CD4-positive, alpha-beta T cell treated with Interleukin-6 for 4 hours (primary cell): Measurements from ENCODE around the gene ROBO4.

Source experiments
- DNase-seq: peaks from one replicate; pipeline ENCODE4 v3.0.0-alpha.2; 2020; ENCODE audit warnings: mixed read lengths

The ROBO4 gene

DNA sequence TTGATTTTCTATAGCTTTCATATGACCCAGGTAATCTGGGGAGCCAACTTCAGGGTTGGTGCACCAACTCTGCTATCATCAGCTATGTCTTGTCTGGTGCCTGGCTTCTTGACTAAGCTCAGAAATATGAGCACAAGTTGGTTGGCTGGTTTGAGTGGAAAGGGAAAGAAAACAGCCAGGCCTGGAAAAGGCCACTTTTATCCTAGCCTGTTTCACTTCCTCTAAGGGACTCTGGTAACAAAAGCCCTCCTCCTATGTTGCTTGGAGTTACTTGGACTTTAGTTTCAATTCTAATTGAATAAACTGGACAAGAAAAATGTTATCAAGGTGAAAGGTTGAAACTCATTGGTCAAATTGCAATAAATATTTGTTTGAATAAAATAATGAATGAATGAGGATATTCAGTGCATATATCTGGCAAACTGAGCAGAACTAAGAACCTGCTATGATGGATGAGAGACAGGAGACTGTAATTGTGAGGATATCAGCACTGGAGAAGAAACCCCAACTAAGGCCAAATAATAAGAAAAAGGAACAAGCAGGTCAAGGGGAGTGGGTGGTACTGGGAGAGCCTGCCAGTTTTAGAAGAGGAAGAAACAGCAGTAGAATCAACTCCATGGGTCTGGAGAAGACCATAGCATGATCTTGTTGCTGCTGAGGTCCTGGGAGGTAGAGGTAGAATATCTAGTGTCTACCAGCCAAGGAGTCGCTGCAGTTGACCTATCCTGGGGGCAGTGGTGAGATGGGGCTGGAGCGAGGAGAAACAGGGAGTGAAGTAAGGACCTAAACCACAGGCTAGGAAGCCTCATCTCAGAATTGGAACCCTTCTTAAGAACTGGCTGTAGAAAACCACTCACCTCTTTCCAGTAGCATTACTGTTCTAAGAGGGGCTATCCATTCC, 8.2 kb downstream of the ROBO4 start:
- DNase-seq = no peak

DNA sequence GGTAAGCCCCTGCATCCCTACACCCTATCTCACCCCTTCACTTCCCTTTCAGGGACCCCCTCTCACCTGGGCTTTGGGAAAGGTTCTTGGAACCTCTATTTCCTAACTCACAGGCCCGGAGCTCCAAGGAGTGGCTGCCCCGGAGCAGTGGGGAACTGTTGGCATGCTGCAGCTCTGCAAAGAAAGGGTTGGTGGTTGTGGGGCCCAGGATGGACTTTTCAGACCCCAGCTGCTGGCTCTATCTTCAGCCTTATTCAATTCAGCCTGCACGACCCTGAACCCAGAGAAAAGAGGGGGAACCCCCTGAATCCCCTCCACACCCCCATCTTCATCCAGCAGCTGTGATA, 10.0 kb downstream of the ROBO4 start:
- no peak for DNase-seq

DNA sequence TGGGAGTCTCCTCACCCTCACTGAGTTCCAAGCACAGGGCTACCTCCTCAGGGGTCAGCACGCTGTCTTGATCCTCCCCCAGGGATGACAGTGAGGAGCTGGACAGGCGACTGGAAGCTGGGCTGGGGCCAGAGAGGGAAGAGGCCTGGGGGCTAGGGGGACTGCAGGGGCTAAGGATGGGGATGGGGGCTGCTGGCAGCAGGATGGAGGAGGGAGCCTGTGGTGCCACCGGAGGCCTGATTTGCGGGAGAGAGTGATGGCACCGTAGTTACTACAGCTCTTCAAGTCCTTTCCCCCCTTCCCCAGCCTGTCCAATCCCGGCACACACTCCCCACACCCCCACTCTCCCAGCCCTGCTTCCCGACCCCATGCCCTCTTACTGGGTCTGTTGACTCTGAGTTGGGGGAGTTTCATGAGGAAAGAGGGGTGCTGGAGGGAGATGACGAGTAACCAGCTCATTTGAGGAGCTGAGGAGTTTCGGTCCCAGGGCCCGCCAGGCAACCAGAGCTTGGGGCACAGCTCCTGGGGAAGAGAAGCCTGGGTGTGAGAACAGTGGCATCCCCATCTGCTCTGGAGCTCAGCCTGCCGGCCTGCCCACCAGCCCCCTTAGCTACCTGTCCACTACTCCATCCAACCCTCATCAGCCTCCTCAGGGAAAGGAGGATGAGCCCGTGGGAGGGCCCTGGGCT, 10.5 kb downstream of the ROBO4 start:
- DNase-seq = no peak

DNA sequence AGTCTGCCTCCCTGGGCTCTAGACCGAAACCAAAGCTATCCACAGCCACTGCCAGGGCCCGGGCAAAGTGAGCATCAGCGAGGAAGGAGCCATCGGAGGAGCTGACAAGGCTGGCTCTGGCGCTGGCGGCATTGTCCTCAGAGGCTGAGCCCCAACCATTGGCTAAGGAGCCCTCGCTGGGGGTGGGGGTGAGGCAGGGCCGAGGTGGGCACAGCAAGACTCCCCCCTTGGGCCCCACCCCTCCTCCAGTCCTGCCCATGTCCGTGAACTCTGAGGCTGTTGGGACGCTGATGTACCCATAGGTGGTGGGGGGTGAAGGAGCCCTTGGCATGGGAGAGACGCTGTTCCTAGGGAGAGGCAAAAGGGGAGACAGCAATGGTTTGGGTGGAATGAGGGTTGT, 11.2 kb downstream of the ROBO4 start:
- no peak for DNase-seq

DNA sequence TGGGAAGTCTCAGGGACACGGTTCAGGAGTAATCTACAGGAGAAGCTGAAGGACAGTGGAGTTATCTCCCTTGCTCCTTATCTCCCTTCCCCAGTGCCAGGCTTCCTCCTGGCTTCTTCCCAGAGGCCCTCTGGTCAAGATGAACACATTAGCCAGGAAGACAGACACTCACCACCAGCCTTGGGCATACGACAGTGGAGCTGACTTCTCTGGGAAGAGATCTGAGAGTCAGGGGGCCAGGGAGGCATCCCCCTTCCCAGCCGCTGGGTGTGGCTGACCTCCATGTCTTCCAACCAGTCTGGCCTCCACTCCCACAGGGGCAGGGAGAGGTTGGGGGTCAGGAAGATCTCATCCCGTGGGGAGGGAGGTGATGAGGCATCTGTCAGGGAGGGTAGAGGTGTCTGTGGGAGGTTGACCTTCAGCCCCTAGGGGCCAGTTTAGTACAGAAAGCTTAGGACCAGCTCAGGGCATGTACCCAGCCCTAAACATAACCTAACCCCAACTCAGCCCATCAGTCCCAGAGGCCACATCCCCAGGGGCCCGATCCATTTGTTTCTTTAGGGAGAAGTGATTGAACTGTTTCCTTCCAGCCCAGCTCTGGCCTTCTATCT, 12.7 kb downstream of the ROBO4 start:
- no peak for DNase-seq

DNA sequence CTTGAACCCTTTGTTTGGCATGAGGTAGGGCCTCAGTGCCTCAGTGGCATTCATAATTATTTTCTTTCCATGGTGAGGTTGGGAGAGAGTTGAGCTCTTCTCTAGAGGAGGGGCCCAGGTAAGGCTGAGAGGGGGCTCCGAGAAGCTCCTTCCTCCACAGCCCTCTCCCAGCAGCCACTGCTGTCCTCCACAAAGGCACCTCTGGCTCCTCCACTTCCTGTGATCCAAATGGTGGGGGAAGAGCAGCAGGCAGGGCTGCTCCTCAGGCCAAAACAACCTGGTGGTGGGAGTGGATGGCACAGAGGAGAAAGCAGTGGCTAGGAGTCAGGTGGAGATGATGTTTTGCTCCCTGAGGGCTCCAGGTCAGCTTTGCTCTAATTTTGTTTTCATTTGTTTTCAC, 13.3 kb downstream of the ROBO4 start:
- DNase-seq = no peak

GRCh38 chr11:124882339-124883071, 15.2 kb downstream of the ROBO4 start:
- DNase-seq = no peak

DNA sequence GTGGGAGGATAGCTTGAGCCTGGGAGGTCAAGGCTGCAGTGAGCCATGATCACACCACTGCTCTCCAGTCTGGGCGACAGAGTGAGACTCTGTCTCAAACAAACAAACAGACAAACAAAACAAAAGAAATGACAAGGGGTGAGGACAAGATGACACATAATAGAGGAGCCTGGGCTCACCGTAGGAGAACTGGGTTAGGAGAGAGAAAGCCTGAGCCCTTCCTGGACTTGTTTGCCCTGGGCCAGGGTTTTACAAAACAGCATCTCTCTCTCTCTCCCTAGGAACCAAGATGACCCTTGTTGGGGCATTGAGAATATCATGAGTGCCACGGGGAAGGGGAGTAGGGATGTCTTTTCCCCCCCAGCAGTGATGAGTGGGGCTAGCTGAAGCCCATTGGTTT, 16.7 kb downstream of the ROBO4 start:
- DNase-seq = no peak

DNA sequence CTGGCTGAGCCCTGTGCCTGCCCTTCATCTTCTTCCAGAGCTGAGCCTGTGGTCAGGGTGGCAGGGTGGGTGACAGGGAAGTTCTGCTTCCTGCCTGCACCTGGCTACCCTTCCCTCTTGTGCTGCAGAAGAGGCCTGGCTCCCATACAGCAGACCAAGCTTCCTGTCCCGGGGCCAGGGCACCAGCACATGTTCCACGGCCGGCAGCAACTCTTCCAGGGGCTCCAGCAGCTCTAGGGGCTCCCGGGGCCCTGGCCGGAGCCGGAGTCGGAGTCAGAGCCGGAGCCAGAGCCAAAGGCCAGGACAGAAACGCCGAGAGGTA, 17.4 kb downstream of the ROBO4 start:
- DNase-seq = no peak

GRCh38 chr11:124879493-124880289, 18.0 kb downstream of the ROBO4 start:
- no peak for DNase-seq

DNA sequence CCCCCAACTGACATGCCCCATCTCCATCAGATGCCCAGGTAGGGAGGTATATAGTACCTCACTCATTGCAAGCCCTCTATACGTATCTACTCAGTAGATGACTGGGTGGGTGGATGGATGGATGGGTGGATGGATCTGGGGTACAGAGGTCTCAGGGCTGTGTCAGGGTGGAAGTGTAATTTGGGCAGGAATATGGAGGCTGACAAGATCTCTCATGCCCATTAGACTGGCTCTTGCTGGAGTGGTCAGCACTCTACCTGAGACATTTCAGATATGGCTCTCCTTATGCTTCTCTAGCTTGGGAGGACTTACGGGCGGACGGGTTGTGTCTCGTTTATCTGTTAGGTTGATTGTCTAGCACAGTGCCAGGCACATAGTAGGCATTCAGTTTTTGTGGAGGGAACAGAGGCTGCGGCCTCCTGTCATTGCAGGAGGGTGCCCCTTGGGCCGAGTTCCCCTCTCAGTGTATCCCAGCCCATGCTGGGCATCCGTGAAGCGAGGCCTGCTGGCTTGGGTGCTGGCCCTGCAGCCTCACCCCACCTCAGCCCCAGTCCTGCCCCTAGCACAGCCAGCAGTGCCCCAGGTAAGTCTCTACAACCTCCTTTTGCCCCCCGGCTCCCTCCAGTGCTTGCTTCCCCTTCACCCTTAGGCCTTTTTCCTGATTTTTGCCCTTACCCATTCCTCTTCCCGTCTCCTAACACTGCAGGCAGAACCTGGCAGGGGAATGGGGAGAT, 18.7 kb downstream of the ROBO4 start:
- DNase-seq = no peak

DNA sequence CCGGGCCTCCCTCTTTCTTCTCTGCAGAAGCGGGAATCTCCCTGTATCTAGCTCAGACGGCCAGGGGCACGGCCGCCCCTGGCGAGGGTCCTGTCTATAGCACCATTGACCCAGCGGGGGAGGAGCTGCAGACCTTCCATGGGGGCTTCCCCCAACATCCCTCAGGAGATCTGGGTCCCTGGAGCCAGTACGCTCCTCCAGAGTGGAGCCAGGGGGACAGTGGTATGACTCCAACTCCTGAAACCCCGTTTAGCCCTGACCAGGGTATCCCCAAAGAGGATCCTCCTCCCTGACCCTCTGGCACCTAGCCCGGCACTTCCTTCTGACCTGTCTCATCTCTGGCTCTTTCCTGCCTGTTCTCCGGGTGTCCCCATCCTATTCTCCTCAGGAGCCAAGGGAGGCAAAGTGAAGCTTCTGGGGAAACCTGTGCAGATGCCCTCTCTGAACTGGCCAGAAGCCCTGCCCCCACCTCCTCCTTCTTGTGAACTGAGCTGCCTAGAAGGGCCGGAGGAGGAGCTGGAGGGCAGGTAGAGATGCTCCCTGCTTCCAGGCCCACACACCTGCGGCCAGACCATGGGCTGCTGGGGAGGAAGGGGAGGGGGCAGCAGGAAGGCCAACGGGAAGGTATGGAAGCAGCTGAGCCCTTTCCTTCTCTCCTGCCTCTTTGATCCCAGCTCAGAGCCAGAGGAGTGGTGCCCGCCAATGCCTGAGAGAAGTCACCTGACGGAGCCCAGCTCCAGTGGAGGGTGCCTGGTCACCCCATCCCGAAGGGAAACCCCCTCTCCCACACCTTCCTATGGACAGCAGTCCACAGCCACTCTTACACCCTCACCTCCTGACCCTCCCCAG, 19.5 kb downstream of the ROBO4 start:
- no peak for DNase-seq

DNA sequence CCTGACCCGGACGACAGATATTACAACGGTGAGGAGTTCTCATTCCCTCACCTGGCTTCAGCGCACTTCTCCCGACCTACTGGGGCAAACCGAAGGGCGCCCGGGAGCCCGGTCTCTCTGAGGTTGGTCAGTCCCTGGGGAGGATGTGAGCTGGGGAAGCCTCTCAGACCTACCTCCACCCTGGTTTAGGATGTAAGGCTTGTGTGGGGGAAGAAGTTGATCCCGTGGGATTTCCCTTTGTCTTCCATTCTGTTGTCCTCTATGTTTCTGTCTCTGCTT, 20.1 kb downstream of the ROBO4 start:
- no peak for DNase-seq

- DNase-seq = no peak
Observed at GRCh38 chr11:124876818-124877630, 20.6 kb downstream of the ROBO4 start.

- DNase-seq = peak; percentile 81
Observed at GRCh38 chr11:124875943-124876817, 21.5 kb downstream of the ROBO4 start.

- no peak for DNase-seq
Observed at GRCh38 chr11:124875401-124875800, 22.3 kb downstream of the ROBO4 start.

DNA sequence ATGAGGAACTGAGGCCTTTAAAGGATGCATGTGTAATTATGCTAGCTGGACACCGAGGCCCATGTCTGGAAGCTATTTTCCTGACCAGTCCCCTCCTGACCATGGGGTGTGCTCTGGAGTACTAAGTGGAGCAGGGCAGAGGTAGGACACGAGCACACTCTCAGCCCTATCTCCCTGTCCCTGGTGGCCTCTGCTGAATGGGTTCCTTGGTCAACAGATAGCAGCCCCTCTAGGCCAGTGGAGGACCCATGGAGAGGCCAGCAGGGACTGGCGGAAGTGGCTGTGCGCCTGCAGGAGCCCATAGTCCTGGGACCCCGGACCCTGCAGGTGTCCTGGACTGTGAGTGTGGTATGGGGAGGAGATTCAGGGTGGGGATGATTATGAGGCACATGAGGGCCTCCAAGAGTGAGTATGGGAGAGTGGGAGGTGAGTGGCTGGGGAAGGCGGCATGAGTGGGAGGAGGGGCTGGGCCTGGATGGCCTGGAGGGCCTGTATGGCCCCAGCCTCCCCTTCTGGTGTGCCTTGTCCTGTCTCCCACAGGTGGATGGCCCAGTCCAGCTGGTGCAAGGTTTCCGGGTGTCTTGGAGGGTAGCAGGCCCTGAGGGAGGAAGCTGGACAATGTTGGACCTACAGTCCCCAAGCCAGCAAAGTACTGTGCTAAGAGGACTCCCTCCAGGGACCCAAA, 23.0 kb downstream of the ROBO4 start:
- DNase-seq = no peak

DNA sequence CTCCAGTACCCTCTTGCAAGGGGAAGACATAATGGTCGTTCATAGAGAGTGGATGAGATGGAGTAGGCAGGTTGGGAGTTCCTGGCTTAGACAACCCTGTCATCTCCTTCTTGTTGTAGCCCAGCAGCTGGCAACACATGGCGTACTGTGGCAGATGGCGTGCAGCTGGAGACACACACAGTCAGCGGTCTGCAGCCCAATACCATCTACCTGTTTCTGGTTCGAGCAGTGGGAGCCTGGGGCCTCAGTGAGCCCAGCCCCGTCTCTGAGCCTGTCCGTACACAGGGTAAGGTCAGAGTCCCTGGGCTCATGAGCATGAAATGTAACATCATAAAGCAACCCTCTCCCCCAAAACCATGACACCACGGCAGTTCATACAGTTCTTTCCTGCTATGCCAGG, 23.7 kb downstream of the ROBO4 start:
- no peak for DNase-seq

DNA sequence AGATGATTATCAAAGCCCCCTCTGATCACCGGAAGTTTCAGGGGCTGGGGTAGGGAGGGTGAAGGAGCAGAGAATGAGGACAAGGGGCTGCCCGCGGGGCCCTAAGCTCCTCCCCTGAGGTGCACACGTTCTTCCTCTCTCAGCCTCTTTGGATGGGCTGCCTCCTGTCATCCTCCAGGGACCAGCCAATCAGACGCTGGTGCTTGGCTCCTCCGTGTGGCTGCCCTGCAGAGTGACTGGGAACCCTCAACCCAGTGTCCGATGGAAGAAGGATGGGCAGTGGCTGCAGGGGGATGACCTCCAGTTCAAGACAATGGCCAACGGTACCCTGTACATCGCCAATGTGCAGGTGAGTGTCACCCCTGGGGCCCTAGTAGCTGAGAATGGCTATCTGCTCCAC, 24.9 kb downstream of the ROBO4 start:
- no peak for DNase-seq
